ENCODE measurements around the gene PXN.

- TF ChIP-seq CTCF (conservative IDR thresholded peaks at IDR 0.05 in 1 of 2, IDR thresholded peaks at IDR 0.05 in 1 of 2; ENCODE audit: extremely low read depth in 1 of 2, insufficient read depth in 1 of 2, low read depth in 1 of 2, low read length in 2 of 2) (no peak), EZH2 (IDR thresholded peaks at IDR 0.05; ENCODE audit: borderline replicate concordance, low read length) (no peak)
These were observed 74.5 kb downstream of the PXN start for GRCh38 chr12:120190985-120191480.
